ENCODE results near the gene MZT2A.
"Not testable (repeated sequence)": the region's sequence is repeated elsewhere in the genome, so short reads cannot be mapped to it uniquely, and the experiment has no call there.

MZT2A gene

GRCh38 chr2:131531547-131532185 is 39.5 kb upstream of the MZT2A start:
- not testable (repeated sequence) for H3K9me3 ChIP-seq (ENCODE audit: control insufficient read depth, low read length); H3K36me3 ChIP-seq (ENCODE audit: control insufficient read depth, insufficient read depth, low read length); H3K4me3 ChIP-seq (ENCODE audit: insufficient read depth, low read depth, low read length); H3K4me1 ChIP-seq (ENCODE audit: control insufficient read depth, insufficient read depth, low read length); H3K27me3 ChIP-seq (ENCODE audit: control insufficient read depth, insufficient read depth, low read length, poor library complexity, severe bottlenecking); H3K27ac ChIP-seq (ENCODE audit: insufficient read depth, low read depth, low read length, poor library complexity, severe bottlenecking)
- WGBS, 2 experiments, result 93 to 100% methylated on average over 2 to 3 of the region's 11 CpGs

GRCh38 chr2:131530626-131531344 is 38.6 kb upstream of the MZT2A start:
- not testable (repeated sequence) for H3K4me3 ChIP-seq (ENCODE audit: insufficient read depth, low read depth, low read length); H3K27me3 ChIP-seq (ENCODE audit: control insufficient read depth, insufficient read depth, low read length, poor library complexity, severe bottlenecking); H3K9me3 ChIP-seq (ENCODE audit: control insufficient read depth, low read length); H3K27ac ChIP-seq (ENCODE audit: insufficient read depth, low read depth, low read length, poor library complexity, severe bottlenecking); H3K4me1 ChIP-seq (ENCODE audit: control insufficient read depth, insufficient read depth, low read length); H3K36me3 ChIP-seq (ENCODE audit: control insufficient read depth, insufficient read depth, low read length)
- 80 to 81% methylated on average over 17 to 19 of the region's 22 CpGs for WGBS, 2 experiments

DNA sequence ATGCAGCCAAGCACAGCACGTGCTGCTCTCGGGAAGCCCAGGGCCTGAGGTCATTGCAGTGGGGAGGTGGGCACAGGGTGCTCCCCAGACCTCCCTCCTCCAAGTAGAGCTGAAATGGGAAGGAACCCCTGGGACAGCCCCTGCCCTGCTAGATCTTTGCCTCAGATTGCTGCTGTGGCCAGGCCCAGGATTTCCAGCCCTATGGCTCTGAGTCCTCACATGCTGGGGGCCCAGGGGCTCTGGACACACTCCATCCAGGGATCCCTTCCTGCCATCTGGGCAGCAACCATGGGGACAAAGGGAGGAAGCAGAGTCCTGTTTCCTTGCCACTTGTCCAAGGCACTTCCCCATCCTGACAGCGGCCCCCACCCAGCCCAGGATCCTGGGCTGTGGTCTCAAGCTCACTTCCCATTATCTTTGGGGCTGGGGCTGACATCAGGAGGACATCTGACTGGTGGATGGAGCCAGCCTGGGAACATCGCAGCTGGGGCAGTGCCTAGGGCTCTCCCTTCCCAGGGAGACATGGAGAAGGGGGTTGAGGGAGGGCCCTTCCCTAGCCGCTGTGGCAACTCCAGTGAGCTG is 37.8 kb upstream of the MZT2A start:
- not testable (repeated sequence) for H3K4me1 ChIP-seq (ENCODE audit: control insufficient read depth, insufficient read depth, low read length); H3K27me3 ChIP-seq (ENCODE audit: control insufficient read depth, insufficient read depth, low read length, poor library complexity, severe bottlenecking); H3K36me3 ChIP-seq (ENCODE audit: control insufficient read depth, insufficient read depth, low read length); H3K9me3 ChIP-seq (ENCODE audit: control insufficient read depth, low read length); H3K27ac ChIP-seq (ENCODE audit: insufficient read depth, low read depth, low read length, poor library complexity, severe bottlenecking); H3K4me3 ChIP-seq (ENCODE audit: insufficient read depth, low read depth, low read length)
- 96 to 97% methylated on average over 3 to 5 of the region's 5 CpGs for WGBS, 2 experiments

GRCh38 chr2:131528981-131529863 is 37.0 kb upstream of the MZT2A start:
- H3K36me3 ChIP-seq (ENCODE audit: control insufficient read depth, insufficient read depth, low read length); H3K9me3 ChIP-seq (ENCODE audit: control insufficient read depth, low read length); H3K4me1 ChIP-seq (ENCODE audit: control insufficient read depth, insufficient read depth, low read length); H3K27ac ChIP-seq (ENCODE audit: insufficient read depth, low read depth, low read length, poor library complexity, severe bottlenecking); H3K4me3 ChIP-seq (ENCODE audit: insufficient read depth, low read depth, low read length); H3K27me3 ChIP-seq (ENCODE audit: control insufficient read depth, insufficient read depth, low read length, poor library complexity, severe bottlenecking): not testable (repeated sequence)
- WGBS, 2 experiments, result 77 to 80% methylated on average over 24 to 25 of the region's 26 CpGs

- H3K9me3 ChIP-seq (ENCODE audit: control insufficient read depth, low read length); H3K36me3 ChIP-seq (ENCODE audit: control insufficient read depth, insufficient read depth, low read length); H3K27me3 ChIP-seq (ENCODE audit: control insufficient read depth, insufficient read depth, low read length, poor library complexity, severe bottlenecking); H3K27ac ChIP-seq (ENCODE audit: insufficient read depth, low read depth, low read length, poor library complexity, severe bottlenecking); H3K4me1 ChIP-seq (ENCODE audit: control insufficient read depth, insufficient read depth, low read length): not testable (repeated sequence)
- WGBS, 2 experiments, result 36 to 38% methylated on average over 36 to 37 of the region's 47 CpGs
- H3K4me3 ChIP-seq (ENCODE audit: insufficient read depth, low read depth, low read length), result peak within 1 kb of the TSS; percentile 33
These were observed 35.2 kb upstream of the MZT2A start, which contains the start of gene CCDC74A for GRCh38 chr2:131527131-131528001. Gene CCDC74A, plus strand, starts transcription at chr2:131527888. Its CDS starts 83 bp downstream, at chr2:131527971.

- WGBS, 2 experiments, result 79 to 92% methylated on average over 2 of the region's 2 CpGs
- not testable (repeated sequence) for H3K9me3 ChIP-seq (ENCODE audit: control insufficient read depth, low read length); H3K4me3 ChIP-seq (ENCODE audit: insufficient read depth, low read depth, low read length); H3K27me3 ChIP-seq (ENCODE audit: control insufficient read depth, insufficient read depth, low read length, poor library complexity, severe bottlenecking); H3K36me3 ChIP-seq (ENCODE audit: control insufficient read depth, insufficient read depth, low read length); H3K27ac ChIP-seq (ENCODE audit: insufficient read depth, low read depth, low read length, poor library complexity, severe bottlenecking); H3K4me1 ChIP-seq (ENCODE audit: control insufficient read depth, insufficient read depth, low read length)
These were observed 33.1 kb upstream of the MZT2A start for GRCh38 chr2:131525256-131525655.

- Histone ChIP-seq H3K9me3 (ENCODE audit: control insufficient read depth, low read length) (no peaks in the 10 kb centered on the region), H3K27me3 (ENCODE audit: control insufficient read depth, insufficient read depth, low read length, poor library complexity, severe bottlenecking) (no peaks in the 10 kb centered on the region), H3K4me3 (ENCODE audit: insufficient read depth, low read depth, low read length) (no peak overlapping the region), H3K36me3 (ENCODE audit: control insufficient read depth, insufficient read depth, low read length) (peaks cover 5% of the 10 kb centered on the region), H3K27ac (ENCODE audit: insufficient read depth, low read depth, low read length, poor library complexity, severe bottlenecking) (no peak overlapping the region), H3K4me1 (ENCODE audit: control insufficient read depth, insufficient read depth, low read length) (no peaks in the 10 kb centered on the region)
- WGBS, 2 experiments, result 90 to 91% methylated on average over 20 of the region's 20 CpGs
These were observed 30.0 kb upstream of the MZT2A start for GRCh38 chr2:131521961-131522781.

DNA sequence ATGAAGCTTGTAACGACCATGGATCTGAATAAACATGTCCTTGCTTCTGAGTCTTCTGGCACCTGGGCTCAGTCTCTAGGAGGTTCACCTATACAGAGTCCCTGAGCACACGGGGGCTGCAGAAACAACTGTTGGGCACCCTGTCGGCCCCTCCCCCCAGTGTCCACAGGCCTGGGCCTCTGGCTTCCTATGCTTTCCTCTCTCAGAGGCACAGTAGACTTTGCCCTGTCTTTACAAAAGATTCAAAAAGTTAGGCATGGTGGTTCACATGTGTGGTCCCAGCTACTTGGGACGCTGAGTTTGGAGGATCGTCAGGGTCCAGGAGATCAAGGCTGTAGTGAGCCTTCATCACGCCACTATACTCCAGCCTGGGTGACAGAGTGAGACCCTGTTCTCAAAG is 29.3 kb upstream of the MZT2A start:
- H3K4me1 ChIP-seq (ENCODE audit: control insufficient read depth, insufficient read depth, low read length); H3K4me3 ChIP-seq (ENCODE audit: insufficient read depth, low read depth, low read length); H3K27ac ChIP-seq (ENCODE audit: insufficient read depth, low read depth, low read length, poor library complexity, severe bottlenecking); H3K27me3 ChIP-seq (ENCODE audit: control insufficient read depth, insufficient read depth, low read length, poor library complexity, severe bottlenecking); H3K36me3 ChIP-seq (ENCODE audit: control insufficient read depth, insufficient read depth, low read length); H3K9me3 ChIP-seq (ENCODE audit: control insufficient read depth, low read length): not testable (repeated sequence)
- WGBS, 2 experiments, result 92 to 93% methylated on average over 6 of the region's 6 CpGs

DNA sequence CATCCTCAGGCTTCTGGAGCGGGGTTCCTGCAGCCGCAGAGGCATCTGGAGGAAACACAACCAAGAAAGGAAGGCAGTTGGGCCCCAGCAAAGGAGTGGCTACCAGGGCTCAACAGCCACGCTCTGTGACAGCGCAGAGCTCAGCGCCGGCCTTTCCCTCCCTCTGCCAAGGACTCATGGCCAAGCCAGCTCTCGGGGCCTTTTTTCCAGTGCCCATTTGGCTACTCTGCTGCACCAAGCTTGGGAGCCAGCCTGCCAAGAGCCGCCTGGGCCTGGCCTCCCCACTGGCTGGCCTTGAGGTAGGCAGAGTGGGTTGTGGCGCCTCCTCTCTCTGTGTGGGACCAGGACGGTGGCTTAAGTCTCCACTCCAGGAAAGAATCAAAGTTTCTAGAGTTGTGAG is 28.3 kb upstream of the MZT2A start:
- Histone ChIP-seq H3K4me3 (ENCODE audit: insufficient read depth, low read depth, low read length) (no peak overlapping the region), H3K27me3 (ENCODE audit: control insufficient read depth, insufficient read depth, low read length, poor library complexity, severe bottlenecking) (no peaks in the 10 kb centered on the region)
- 85 to 89% methylated on average over 10 of the region's 10 CpGs for WGBS, 2 experiments

More for the DNA sequence above, 28.3 kb upstream of the MZT2A start:
- no peaks in the 10 kb centered on the region for H3K4me1 ChIP-seq (ENCODE audit: control insufficient read depth, insufficient read depth, low read length)
- peaks cover 5% of the 10 kb centered on the region for H3K36me3 ChIP-seq (ENCODE audit: control insufficient read depth, insufficient read depth, low read length)
- no peaks in the 10 kb centered on the region for H3K9me3 ChIP-seq (ENCODE audit: control insufficient read depth, low read length)
- no peak overlapping the region for H3K27ac ChIP-seq (ENCODE audit: insufficient read depth, low read depth, low read length, poor library complexity, severe bottlenecking)
